ENCODE measurements around the gene IFT81. TPM values are rescaled to one million over a fixed set of nuclear protein-coding genes. Genes with fewer than 3 reads are reported as not detected.

Gene IFT81
- polyA plus RNA-seq, 3 donors: 0.39 to 0.97 (median 0.47) TPM

GRCh38 chr12:110228756-110229155, 104.6 kb downstream of the IFT81 start:
- Histone ChIP-seq H3K4me1 (ENCODE audit: control insufficient read depth in 1 of 2, insufficient read depth in 2 of 2, low read length in 2 of 2) (peaks cover 40 to 48% of the 10 kb centered on the region in 2 donors), H3K4me2 (replicated peaks; ENCODE audit: extremely low read depth, low read length, poor library complexity, severe bottlenecking) (no peak overlapping the region), H3K79me2 (ENCODE audit: insufficient read depth, low read length) (no peaks in the 10 kb centered on the region), H3K9me3 (replicated peaks in 1 of 2; ENCODE audit: control insufficient read depth in 1 of 2, insufficient read depth in 1 of 2, low read length in 2 of 2) (no peaks in the 10 kb centered on the region), H3K9ac (ENCODE audit: insufficient read depth, low read length, poor library complexity, severe bottlenecking) (no peak overlapping the region), H3K27me3 (ENCODE audit: control insufficient read depth in 2 of 2, insufficient read depth in 2 of 2, low read length in 2 of 2) (no peaks in the 10 kb centered on the region), H4K20me1 (ENCODE audit: insufficient read depth, low read length) (no peaks in the 10 kb centered on the region), H3K4me3 (replicated peaks in 1 of 3; ENCODE audit: low read depth in 2 of 3, low read length in 3 of 3) (no peak overlapping the region), H2AFZ (ENCODE audit: insufficient read depth, low read depth, low read length, poor library complexity, severe bottlenecking) (no peak overlapping the region), H3K36me3 (replicated peaks in 1 of 2; ENCODE audit: control insufficient read depth in 1 of 2, insufficient read depth in 2 of 2, low read length in 2 of 2) (no peaks in the 10 kb centered on the region), H3K27ac (ENCODE audit: low read depth in 1 of 2, low read length in 2 of 2) (no peak overlapping the region)
- Mint-ChIP-seq H3K4me3 (no peak overlapping the region), H3K36me3 (no peaks in the 10 kb centered on the region), H3K27ac (no peak overlapping the region), H3K4me1 (peaks cover 36% of the 10 kb centered on the region), H3K27me3 (ENCODE audit: low read depth in 3 of 3) (peaks cover 0 to 5% (median 3%) of the 10 kb centered on the region in 3 donors), H3K9me3 (peaks cover 0 to 1% (median 0%) of the 10 kb centered on the region in 7 donors)
- no peak for DNase-seq
- no CpG with 5 or more reads among the region's 1 CpG for WGBS (ENCODE audit: insufficient coverage)
- TF ChIP-seq, protein P1, sequence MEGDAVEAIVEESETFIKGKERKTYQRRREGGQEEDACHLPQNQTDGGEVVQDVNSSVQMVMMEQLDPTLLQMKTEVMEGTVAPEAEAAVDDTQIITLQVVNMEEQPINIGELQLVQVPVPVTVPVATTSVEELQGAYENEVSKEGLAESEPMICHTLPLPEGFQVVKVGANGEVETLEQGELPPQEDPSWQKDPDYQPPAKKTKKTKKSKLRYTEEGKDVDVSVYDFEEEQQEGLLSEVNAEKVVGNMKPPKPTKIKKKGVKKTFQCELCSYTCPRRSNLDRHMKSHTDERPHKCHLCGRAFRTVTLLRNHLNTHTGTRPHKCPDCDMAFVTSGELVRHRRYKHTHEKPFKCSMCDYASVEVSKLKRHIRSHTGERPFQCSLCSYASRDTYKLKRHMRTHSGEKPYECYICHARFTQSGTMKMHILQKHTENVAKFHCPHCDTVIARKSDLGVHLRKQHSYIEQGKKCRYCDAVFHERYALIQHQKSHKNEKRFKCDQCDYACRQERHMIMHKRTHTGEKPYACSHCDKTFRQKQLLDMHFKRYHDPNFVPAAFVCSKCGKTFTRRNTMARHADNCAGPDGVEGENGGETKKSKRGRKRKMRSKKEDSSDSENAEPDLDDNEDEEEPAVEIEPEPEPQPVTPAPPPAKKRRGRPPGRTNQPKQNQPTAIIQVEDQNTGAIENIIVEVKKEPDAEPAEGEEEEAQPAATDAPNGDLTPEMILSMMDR (IDR thresholded peaks at IDR 0.05): no peak
- intact Hi-C loops (cut with micrococcal nuclease): loop anchor here in 1 of 2 donors (10.0 kb wide), 1 partner anchor 104 kb away; the partner anchor contains the start of gene IFT81

DNA sequence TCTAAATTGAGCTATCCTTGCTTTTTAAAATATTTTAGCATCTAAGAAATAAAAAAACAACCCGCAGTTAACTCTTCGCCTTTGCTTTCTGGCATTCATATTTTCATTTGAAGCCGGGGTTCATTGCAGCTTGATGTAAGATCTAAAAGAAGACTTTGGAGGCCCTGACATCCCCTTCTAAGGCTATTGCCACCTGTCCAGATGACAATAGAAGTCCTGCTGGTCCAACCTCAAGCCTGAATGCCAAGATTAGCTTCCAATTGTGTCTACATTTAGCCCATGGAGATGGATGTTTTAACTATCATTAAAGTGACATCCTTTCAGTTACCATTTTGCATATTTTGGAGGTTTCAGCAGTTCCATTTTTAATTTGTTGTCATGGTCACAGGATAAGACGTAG, 105.3 kb downstream of the IFT81 start:
- H3K4me3 Mint-ChIP-seq: no peak overlapping the region
- Histone ChIP-seq H3K27me3 (ENCODE audit: control insufficient read depth in 2 of 2, insufficient read depth in 2 of 2, low read length in 2 of 2) (no peaks in the 10 kb centered on the region), H3K4me2 (replicated peaks; ENCODE audit: extremely low read depth, low read length, poor library complexity, severe bottlenecking) (no peak overlapping the region), H3K36me3 (replicated peaks in 1 of 2; ENCODE audit: control insufficient read depth in 1 of 2, insufficient read depth in 2 of 2, low read length in 2 of 2) (no peaks in the 10 kb centered on the region), H4K20me1 (ENCODE audit: insufficient read depth, low read length) (no peaks in the 10 kb centered on the region), H3K9me3 (replicated peaks in 1 of 2; ENCODE audit: control insufficient read depth in 1 of 2, insufficient read depth in 1 of 2, low read length in 2 of 2) (no peaks in the 10 kb centered on the region), H3K27ac (ENCODE audit: low read depth in 1 of 2, low read length in 2 of 2) (no peak overlapping the region), H3K4me1 (ENCODE audit: control insufficient read depth in 1 of 2, insufficient read depth in 2 of 2, low read length in 2 of 2) (peaks cover 40 to 48% of the 10 kb centered on the region in 2 donors), H3K9ac (ENCODE audit: insufficient read depth, low read length, poor library complexity, severe bottlenecking) (no peak overlapping the region), H2AFZ (ENCODE audit: insufficient read depth, low read depth, low read length, poor library complexity, severe bottlenecking) (no peak overlapping the region), H3K4me3 (replicated peaks in 1 of 3; ENCODE audit: low read depth in 2 of 3, low read length in 3 of 3) (no peak overlapping the region), H3K79me2 (ENCODE audit: insufficient read depth, low read length) (no peaks in the 10 kb centered on the region)
- DNase-seq: no peak
- peaks cover 36% of the 10 kb centered on the region for H3K4me1 Mint-ChIP-seq
- peaks cover 0 to 1% (median 0%) of the 10 kb centered on the region in 7 donors for H3K9me3 Mint-ChIP-seq
- 86% methylated on average over 1 of the region's 4 CpGs for WGBS (ENCODE audit: insufficient coverage)
- peaks cover 0 to 5% (median 3%) of the 10 kb centered on the region in 3 donors for H3K27me3 Mint-ChIP-seq (ENCODE audit: low read depth in 3 of 3)
- H3K36me3 Mint-ChIP-seq: no peaks in the 10 kb centered on the region
- intact Hi-C loops (cut with micrococcal nuclease): loop anchor here in 1 of 2 donors (10.0 kb wide), 1 partner anchor 105 kb away; the partner anchor contains the start of gene IFT81
- TF ChIP-seq, protein P1 (IDR thresholded peaks at IDR 0.05): no peak
- H3K27ac Mint-ChIP-seq: no peak overlapping the region

All from CD14-positive monocyte (primary cell).